DOHH2 (cell line): ENCODE results near the gene HMX1.

Experiments
- CTCF ChIP-seq: fragments of 200-600 bp; sonication (generic); IDR thresholded peaks from one replicate; pipeline ENCODE4 v1.5.1; 2014; ENCODE audit warnings: antibody characterized with exemption, mild to moderate bottlenecking, low read depth, low read length; ENCODE audit not compliant: poor library complexity, severe bottlenecking
- EZH2phosphoT487 ChIP-seq: fragments of 200-600 bp; sonication (generic); IDR thresholded peaks from 2 replicates; pipeline ENCODE4 v1.6.1; 2017; ENCODE audit warnings: borderline replicate concordance, mild to moderate bottlenecking, antibody characterized with exemption, low read length, moderate library complexity, mixed read lengths

GRCh38 chr4:8901335-8901734, 29.7 kb upstream of the HMX1 start:
- TF ChIP-seq CTCF (no peak), EZH2phosphoT487 (no peak)
